Measurements from ENCODE around the gene PRRT3.
"Not testable (repeated sequence)": the region's sequence is repeated elsewhere in the genome, so short reads cannot be mapped to it uniquely, and the experiment has no call there.

PRRT3 gene

GRCh38 chr3:9897408-9898372 lies 54.5 kb downstream of the PRRT3 start:
- DNase-seq, result peak in 1 of 2 experiments; percentile 14

DNA sequence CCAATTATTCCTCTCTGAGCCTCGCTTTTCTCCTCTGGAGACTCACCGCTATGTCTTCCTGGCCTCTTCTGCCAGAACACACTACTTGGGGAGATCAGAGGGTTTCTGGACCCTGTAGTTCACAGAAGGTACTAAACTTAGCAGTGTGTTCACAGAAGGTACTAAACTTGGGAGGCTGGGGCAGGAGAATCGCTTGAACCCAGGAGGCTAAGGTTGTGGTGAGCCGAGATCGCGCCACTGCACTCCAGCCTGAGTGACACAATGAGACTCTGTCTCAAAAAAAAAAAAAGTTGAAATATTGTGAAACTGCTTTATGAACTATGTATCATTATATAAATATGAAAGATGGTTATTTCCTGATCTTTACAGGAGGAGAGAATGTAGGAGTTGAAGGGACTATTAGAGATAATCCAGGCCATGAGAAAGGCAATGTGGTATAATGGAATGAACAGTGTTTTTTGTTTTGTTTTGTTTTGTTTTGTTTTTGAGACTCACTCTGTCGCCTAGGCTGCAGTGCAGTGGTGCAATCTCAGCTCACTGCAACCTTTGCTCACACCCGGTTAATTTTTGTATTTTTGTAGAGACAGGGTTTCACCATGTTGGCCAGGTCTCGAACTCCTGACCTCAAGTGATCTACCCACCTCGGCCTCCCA lies 55.3 kb downstream of the PRRT3 start:
- not testable (repeated sequence) for DNase-seq

DNA sequence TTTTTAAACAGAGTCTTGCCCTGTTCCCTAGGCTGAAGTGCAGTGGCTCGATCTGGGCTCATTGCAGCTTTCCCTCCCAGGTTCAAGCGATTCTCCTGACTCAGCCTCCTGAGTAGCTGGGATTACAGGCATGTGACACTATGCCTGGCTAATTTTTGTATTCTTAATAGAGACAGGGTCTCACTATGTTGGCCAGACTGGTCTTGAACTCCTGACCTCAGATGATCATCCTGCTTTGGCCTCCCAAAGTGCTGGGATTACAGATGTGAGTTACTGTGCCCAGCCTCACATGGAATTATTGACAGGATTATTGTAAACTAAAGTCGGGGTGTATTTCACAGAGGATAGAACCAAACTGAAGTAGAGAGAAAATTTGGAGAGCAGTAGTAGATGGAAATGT lies 56.5 kb downstream of the PRRT3 start:
- not testable (repeated sequence) for DNase-seq

Data from SHP77 (cell line).